GM18508 (cell line): Measurements from ENCODE around the gene EXOSC10.
"Not testable (repeated sequence)": the region's sequence is repeated elsewhere in the genome, so short reads cannot be mapped to it uniquely, and the experiment has no call there.

Experiments used
- ATAC-seq: cut with Tn5 transposase; IDR thresholded peaks from one replicate; pipeline ENCODE4 v1.9.1; 2021; ENCODE audit warnings: moderate number of reproducible peaks; ENCODE audit not compliant: insufficient read depth, unreplicated experiment

EXOSC10 gene

GRCh38 chr1:11024154-11024873 lies 75.4 kb downstream of the EXOSC10 start:
- ATAC-seq, result no peak

GRCh38 chr1:11023201-11023600 lies 76.5 kb downstream of the EXOSC10 start:
- no peak for ATAC-seq

- ATAC-seq, result no peak
Measured at GRCh38 chr1:11019971-11020370, 79.7 kb downstream of the EXOSC10 start.

- ATAC-seq, result not testable (repeated sequence)
Measured at GRCh38 chr1:11019358-11019757, 80.3 kb downstream of the EXOSC10 start.
